Skeletal muscle tissue (tissue), 4 donors: ENCODE data around the gene NKPD1. TPM values are rescaled to one million over a fixed set of nuclear protein-coding genes. Genes with fewer than 3 reads are reported as not detected.
"Not testable (repeated sequence)": the region's sequence is repeated elsewhere in the genome, so short reads cannot be mapped to it uniquely, and the experiment has no call there.

ENCODE experiments used
- H3K27ac ChIP-seq: one replicate; pipeline ENCODE4 v1.7.0; 2013; ENCODE audit warnings: mild to moderate bottlenecking, low read depth, low read length, inconsistent platforms
- H3K27me3 ChIP-seq, 3 donors: one replicate each; pipeline ENCODE4 v1.7.0; 2013; ENCODE audit warnings: low read length in 3 of 3; ENCODE audit not compliant: control insufficient read depth in 3 of 3, insufficient read depth in 3 of 3
- H3K36me3 ChIP-seq, 3 donors: one replicate each; pipeline ENCODE4 v1.7.0; 2013; ENCODE audit warnings: low read length in 3 of 3; ENCODE audit not compliant: control insufficient read depth in 3 of 3, insufficient read depth in 3 of 3
- H3K4me1 ChIP-seq, 3 donors: one replicate each; pipeline ENCODE4 v1.7.0; 2013; ENCODE audit warnings: low read length in 3 of 3, mild to moderate bottlenecking in 3 of 3; ENCODE audit not compliant: control insufficient read depth in 3 of 3, insufficient read depth in 3 of 3
- H3K4me3 ChIP-seq, 3 donors: one replicate each; pipeline ENCODE4 v1.7.0; 2013; ENCODE audit warnings: low read length in 3 of 3
- H3K9ac ChIP-seq, 3 donors: one replicate each; pipeline ENCODE4 v1.7.0; 2013; ENCODE audit warnings: low read length in 3 of 3, mild to moderate bottlenecking in 3 of 3, moderate library complexity in 2 of 3, low read depth in 1 of 3
- H3K9me3 ChIP-seq, 3 donors: one replicate each; pipeline ENCODE4 v1.7.0; 2013; ENCODE audit warnings: low read length in 3 of 3; ENCODE audit not compliant: control insufficient read depth in 3 of 3
- total RNA-seq: library from RNA; depleted of rRNA; stranded (reverse); fragments of >200 nt; gene quantifications from one replicate; pipeline ENCODE4 v1.2.3, GENCODE V29; 2014
- donor health status: Osteomylitis.

Gene NKPD1
- total RNA-seq, 1 donor from 2014 or later: not detected

DNA sequence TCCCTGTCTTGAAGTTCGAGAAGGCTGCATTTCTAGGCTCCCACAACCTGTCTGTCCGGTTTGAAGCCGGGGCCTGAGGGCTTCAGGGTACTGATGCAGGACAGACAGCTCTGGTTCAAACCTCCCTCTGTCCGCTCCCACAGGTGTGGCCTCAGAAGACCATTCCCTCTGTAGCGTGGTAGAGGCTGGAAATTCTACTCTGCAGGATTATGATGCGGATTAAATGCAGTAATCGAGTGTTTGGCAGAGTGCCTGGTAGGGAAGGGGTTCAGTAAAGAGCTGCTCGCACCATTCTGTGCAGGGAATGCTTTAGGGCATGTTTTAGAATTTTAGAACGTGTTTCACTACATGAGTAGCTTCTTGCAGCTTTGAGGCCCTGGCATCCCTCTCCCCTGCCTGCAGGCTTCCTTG is 37.3 kb downstream of the NKPD1 start:
- H3K36me3 ChIP-seq: peaks cover 0 to 2% (median 0%) of the 10 kb centered on the region in 3 donors

DNA sequence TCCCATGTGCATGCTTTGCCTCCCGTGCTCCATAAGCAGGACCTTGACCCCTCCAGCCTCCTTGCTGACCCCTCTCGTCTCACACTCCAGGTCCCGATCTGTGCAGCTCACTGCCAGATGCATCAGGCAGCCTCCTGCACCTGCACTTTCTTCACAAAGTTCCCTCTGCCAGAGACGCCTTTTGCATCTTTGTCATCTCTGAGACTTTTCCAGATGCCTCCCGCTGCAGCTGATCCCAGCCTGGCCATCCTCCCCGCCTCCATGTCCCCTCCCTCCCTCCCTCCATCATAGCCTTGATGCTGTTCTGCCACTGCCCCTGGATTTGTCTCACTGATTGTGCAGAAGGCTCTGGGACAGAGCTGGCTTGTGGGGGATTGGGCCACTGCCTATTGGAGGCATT is 38.0 kb downstream of the NKPD1 start:
- Histone ChIP-seq H3K36me3 (peaks cover 0 to 2% (median 0%) of the 10 kb centered on the region in 3 donors), H3K4me3 (no peak overlapping the region), H3K9ac (no peak overlapping the region), H3K27me3 (no peaks in the 10 kb centered on the region), H3K27ac (no peak overlapping the region), H3K4me1 (peaks cover 9 to 22% (median 22%) of the 10 kb centered on the region in 3 donors), H3K9me3 (no peaks in the 10 kb centered on the region)

More for the DNA sequence above, 37.3 kb downstream of the NKPD1 start:
- peaks cover 3 to 16% (median 15%) of the 10 kb centered on the region in 3 donors for H3K4me1 ChIP-seq
- H3K9me3 ChIP-seq: no peaks in the 10 kb centered on the region
- H3K27ac ChIP-seq: no peak overlapping the region
- no peak overlapping the region for H3K4me3 ChIP-seq
- peak overlapping the region in 1 of 3 donors; percentile 11 for H3K9ac ChIP-seq
- H3K27me3 ChIP-seq: no peaks in the 10 kb centered on the region

DNA sequence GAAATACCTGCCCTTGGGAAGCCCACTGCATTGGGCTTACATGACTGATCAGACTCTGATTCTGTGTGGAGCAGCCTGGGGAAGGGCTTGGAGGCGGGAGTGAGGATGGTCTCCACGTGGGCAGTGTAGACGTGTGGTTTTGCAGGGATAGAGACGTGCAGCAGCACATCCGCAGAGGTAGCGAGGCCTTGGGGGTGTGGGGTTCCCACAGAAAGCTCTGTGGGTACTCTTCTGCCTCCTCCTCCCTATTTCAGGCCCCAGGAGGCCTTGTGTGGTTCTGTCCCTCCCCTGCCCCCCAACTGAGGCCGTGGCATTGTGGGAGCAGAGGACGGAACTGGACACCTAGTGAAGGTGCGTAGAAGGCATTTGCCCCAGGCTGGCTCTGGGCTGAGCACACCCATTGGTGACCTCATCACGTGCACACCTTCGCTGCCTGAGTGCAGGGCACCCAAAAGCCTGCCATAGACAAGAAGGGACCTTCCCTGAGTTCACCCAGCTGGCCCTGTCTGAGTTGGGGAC is 38.9 kb downstream of the NKPD1 start:
- Histone ChIP-seq H3K4me3 (no peak overlapping the region), H3K4me1 (peaks cover 15 to 31% (median 29%) of the 10 kb centered on the region in 3 donors), H3K27me3 (no peaks in the 10 kb centered on the region), H3K9ac (no peak overlapping the region), H3K36me3 (peaks cover 0 to 2% (median 0%) of the 10 kb centered on the region in 3 donors), H3K27ac (no peak overlapping the region), H3K9me3 (no peaks in the 10 kb centered on the region)

DNA sequence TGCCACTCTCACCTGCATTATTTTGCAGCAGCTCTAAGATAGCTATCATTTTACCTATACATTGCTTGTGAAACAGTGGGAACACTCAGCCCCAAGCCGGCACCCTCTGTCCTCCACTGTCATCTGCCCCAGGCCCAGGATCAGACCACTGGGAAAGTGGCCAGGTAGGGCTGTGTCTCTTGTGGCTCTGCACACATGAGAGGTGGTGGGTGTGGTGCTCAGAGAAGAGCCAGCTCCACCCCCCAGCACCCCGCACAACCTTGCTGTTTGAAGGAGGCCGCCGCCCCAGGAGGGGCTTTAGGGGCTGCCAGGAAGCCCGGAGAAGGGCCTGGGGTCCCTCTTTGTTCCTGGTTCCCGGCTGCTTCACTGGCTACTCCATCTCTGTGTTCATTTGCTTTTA is 41.2 kb downstream of the NKPD1 start:
- Histone ChIP-seq H3K9me3 (no peaks in the 10 kb centered on the region), H3K4me3 (no peak overlapping the region), H3K27ac (no peak overlapping the region), H3K4me1 (peaks cover 35 to 47% (median 39%) of the 10 kb centered on the region in 3 donors), H3K36me3 (no peaks in the 10 kb centered on the region), H3K27me3 (no peaks in the 10 kb centered on the region), H3K9ac (no peak overlapping the region)

DNA sequence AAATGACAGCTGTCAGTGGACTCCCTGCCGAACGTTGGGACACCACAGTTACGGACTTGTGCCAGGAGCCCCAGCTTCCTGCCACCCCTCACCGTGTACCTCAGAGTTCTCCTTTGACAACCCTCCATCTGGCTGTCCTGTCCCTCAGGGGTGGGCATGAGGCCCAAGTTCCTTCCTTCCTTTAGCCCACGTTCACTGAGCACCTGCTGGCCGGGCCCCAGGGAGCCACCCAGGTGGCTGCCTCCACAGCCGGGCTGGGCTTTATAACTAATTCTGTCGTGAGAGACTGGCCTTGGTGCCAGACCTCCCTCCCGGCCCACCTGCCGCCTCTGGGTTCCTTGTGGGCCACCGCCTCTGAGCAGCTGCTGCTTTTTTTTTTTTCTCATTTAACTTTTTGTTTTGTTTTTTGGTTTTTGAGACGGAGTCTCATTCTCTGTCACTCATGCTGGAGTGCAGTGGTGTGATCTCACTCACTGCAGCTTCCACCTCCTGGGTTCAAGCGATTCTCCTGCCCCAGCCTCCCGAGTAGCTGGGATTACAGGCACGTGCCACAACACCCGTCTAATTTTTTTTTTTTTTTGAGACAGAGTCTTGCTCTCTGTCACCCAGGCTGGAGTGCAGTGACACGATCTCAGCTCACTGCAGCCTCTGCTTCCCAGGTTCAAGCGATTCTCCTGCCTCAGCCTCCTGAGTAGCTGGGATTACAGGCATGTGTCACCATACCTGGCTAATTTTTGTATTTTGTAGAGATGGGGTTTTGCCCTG is 42.0 kb downstream of the NKPD1 start:
- Histone ChIP-seq H3K4me1 (peaks cover 35 to 47% (median 39%) of the 10 kb centered on the region in 3 donors), H3K9ac (peak overlapping the region in 2 of 3 donors; percentile 33 to 57)
- not testable (repeated sequence) for H3K4me3 ChIP-seq, H3K27ac ChIP-seq, H3K36me3 ChIP-seq, H3K9me3 ChIP-seq, H3K27me3 ChIP-seq

DNA sequence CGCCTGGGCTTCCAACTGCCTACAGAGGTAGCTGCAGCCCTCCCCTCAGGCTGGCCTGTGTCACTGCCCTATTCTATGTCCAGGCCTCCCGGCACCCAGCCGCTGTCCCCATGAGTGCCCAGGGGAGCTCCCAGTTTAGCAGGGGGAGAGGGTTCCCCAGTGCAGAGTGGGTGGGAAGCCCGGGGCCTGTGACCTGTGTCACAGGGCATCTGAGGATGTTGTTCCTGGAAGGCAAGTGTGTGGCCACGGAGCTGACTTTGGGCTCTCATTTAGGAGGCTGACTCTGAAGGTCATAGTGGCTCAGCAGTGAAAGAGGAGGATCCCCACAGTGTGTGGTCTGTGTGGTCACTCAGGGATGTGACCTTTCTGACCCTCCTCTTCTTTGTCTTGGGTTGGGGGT is 42.7 kb downstream of the NKPD1 start:
- H3K27me3 ChIP-seq: no peaks in the 10 kb centered on the region
- peaks cover 35 to 47% (median 39%) of the 10 kb centered on the region in 3 donors for H3K4me1 ChIP-seq
- no peak overlapping the region for H3K4me3 ChIP-seq
- H3K36me3 ChIP-seq: no peaks in the 10 kb centered on the region
- peak overlapping the region in 2 of 3 donors; percentile 33 to 57 for H3K9ac ChIP-seq
- H3K27ac ChIP-seq: no peak overlapping the region
- H3K9me3 ChIP-seq: no peaks in the 10 kb centered on the region

DNA sequence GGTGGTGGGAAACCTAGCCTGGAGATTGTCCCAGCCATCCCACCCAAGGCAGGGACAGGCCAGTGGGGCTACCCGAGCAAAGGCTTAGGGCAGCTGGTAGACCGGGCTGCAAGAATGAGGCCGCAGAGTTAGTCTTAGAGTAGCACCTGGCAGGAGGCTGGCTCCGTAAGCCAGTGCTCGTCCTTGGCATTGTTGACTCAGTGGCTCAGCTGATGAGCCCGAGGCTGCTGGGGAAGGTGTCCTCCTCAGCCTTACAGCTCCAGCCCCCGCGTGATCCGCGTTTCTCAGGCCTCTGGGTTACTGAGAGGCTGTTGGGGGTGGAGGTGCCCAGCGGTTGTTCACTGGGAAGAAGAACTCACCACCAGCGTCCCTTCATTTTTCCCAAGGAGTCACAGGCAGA is 43.1 kb downstream of the NKPD1 start:
- H3K4me3 ChIP-seq: no peak overlapping the region
- peaks cover 35 to 48% (median 39%) of the 10 kb centered on the region in 3 donors for H3K4me1 ChIP-seq
- H3K9me3 ChIP-seq: no peaks in the 10 kb centered on the region
- peak overlapping the region in 1 of 3 donors; percentile 33 for H3K9ac ChIP-seq
- no peak overlapping the region for H3K27ac ChIP-seq
- no peaks in the 10 kb centered on the region for H3K27me3 ChIP-seq
- no peaks in the 10 kb centered on the region for H3K36me3 ChIP-seq

DNA sequence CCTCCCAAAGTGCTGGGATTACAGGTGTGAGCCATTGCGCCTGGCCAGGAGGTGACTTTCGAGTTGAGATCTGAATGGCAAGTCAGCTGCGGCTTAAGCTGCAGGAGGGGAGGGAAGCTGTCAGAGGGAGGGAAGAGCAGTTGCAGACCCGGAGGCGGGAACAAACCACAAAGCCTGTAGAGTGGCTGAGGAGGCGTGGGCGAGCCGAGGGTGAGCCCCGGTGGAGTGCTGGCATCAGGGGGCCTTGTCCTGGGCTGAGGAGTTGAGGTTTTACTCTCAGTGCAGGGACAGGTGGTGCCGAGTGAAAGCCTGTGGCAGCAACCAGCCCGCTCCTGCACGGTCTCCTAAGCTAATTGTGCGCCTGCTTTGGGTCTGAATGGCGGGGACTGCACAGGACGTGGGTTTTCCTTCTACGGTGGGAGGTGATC is 43.6 kb downstream of the NKPD1 start:
- Histone ChIP-seq H3K27me3 (no peaks in the 10 kb centered on the region), H3K36me3 (no peaks in the 10 kb centered on the region), H3K9me3 (no peaks in the 10 kb centered on the region), H3K27ac (no peak overlapping the region), H3K4me3 (no peak overlapping the region), H3K9ac (peak overlapping the region in 1 of 3 donors; percentile 3), H3K4me1 (peaks cover 35 to 48% (median 41%) of the 10 kb centered on the region in 3 donors)

DNA sequence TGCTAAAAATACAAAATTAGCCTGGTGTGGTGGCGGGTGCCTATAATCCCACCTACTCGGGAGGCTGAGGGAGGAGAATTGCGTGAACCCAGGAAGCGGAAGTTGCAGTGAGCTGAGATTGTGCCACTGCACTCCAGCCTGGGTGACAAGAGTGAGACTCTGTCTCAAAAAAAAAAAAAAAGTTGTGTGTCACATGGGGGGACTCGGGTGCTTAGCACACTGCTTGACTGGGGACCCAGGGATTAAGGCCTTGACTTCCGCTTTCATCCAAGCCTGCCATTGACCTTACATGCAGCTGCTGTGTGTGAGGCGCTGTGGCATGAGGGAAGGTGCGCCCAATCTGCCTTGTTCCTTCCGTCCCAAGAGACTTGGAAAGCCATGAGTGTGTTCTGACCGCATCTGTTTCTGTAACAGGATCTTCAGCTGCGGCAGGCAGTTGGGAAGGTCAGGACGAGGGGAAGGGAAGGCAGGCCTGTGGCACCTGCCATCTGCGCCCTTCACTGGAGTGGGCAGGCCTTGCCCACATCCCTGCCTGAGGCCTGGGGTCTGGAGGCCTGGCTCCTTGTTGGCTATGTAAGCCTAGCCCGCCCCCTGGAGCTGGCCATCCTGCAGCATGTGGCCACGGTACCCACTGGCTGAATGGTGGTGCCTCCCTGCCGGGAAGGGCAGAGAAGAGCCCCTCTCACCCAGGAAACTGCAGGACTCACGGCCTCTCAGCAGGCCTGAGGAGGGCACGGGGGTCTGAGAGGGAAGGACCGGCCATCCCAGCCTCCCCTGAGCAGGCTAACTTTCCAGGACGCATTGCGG is 44.8 kb downstream of the NKPD1 start:
- Histone ChIP-seq H3K9me3 (no peaks in the 10 kb centered on the region), H3K4me3 (peak overlapping the region in 1 of 3 donors; percentile 27), H3K4me1 (peaks cover 35 to 48% (median 41%) of the 10 kb centered on the region in 3 donors), H3K9ac (peak overlapping the region in 2 of 3 donors; percentile 57 to 71), H3K27me3 (no peaks in the 10 kb centered on the region), H3K36me3 (no peaks in the 10 kb centered on the region), H3K27ac (peak overlapping the region; percentile 82)
